Left hindlimb (tissue), 1 donor: ENCODE measurements around the gene SMYD3.

Experiments
- DNase-seq: peaks from one replicate; pipeline ENCODE4 v3.0.0-alpha.2; 2018

SMYD3 gene

DNA sequence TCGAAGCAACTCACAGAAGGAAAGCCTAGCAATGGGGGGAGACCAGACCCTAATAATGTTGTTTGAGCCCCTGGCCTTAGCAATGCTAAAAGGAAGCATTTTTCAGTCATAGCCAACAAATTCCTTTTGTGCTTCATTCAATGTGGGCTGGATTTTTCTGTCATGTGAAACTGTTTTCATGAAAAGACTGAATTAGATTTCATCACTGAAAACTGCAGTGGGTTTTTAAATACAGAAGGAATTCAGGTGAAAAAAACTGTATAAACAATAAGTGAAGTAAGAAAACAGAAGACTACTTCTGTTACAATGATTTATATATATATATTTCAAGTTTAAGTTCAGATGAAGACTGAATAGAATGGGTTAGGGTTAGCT, 204.8 kb downstream of the SMYD3 start:
- DNase-seq: no peak

DNA sequence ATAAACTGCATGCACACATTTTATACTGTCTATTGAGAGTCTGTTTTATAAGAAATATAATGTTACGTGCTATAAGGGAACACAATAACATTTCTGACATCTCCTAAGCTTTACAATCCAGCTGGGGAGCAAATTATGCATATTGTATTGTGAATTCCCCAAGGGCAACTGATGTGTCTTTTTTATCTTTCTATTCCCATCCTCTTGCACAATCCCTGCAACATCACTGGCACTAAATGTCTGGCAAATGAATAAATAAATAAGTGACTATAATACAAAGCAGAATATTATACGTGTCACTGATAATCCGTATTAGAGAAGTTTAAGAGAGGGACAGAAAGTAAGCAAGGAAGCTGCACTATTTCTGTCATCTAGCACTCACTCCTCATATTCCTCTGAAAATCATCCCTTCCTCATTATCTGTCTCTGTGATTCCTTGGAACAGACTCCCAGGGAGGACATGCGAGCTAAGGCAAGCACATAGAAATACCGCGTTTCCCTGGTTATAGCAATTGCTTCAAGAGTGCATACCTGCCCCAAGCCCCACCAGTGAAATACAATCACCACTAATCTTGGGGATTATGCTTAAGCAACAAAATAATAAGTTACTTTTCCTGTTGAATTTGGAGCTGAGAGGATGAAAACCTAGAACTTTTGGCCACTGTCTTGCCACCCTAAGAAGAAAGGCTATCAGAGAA, 205.4 kb downstream of the SMYD3 start:
- DNase-seq: no peak

- no peak for DNase-seq
Observed at GRCh38 chr1:246300626-246301549, 206.2 kb downstream of the SMYD3 start.

DNA sequence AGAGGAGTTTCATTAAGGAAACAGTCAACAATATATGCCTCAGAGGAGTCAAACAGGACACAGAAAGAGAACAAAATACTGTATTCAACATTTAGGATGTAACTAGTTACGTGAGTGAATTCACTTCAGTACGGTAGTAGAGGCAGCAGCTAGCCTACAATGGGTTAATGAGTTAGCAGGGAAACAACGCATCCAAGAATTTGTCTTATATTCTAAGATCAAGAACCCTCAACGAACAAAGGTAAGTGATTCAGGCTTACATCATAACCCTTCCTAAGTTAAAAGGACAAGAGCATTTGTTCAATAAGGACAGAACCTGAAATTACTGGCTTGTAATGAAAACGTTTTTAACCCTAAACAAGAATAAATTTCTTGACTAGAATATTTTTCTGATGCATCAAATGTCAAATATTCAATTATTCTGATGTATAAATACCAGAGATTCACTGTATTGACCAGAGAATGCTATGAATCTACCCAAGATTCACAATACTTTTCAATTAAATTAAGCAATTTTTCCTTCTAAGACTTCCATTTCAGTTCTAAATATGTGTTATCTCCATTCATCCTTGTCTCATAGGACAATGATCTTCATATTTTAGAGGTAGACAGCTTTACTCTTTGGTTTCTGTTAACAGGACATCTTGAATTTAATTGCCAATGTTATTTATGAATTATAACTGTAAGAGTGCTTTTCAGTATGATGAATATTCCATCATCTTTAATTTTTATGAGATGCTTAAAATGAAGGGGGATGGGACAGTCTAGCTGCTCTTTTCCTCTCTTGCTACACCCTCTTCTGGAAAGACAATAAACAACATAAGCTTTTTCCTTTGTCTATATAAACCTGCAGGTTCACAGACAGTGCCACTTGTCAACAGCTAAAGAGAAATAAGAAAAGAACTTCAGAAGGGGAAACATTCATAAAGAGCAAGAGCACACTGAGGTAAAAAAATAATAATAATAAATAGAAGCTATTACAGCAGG, 209.5 kb downstream of the SMYD3 start:
- no peak for DNase-seq

- DNase-seq: no peak
Observed at GRCh38 chr1:246295968-246296367, 211.1 kb downstream of the SMYD3 start.

DNA sequence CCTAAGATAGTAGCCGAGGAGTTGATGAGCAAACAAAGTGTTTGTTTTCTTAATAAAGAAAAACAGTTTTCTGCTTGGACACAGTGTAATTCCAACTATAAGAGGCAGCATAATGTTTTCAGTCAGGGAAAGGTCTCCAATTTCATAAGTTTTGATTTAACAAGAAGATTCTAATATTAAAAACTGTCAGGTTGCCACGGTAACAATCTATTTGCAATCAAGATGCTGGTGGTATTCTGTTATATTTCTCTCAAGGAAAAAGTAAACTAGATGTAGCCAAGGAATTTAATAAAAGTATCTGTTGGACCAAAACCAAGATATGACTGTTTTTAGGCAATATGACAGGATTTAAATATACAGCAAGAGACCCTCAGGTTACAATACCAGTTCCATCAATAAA, 211.7 kb downstream of the SMYD3 start:
- DNase-seq: no peak

DNA sequence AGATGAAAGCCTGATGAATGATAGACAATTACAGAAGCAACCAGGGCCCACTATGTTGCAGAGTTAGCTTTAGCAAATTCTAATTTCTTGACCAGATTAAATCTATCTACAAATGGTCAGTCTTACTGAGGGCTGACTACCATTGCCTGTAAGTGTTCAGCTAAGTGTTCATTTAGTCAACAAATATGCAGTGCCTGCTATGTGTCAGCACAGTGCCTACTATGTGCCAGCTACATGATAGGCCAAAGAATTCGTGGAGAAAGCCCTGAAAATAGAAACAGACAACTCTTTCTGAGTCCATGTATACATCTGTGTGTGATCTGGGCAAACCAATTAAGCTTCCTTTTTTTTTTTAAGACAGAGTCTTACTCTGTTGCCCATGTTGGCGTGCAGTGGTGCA, 212.8 kb downstream of the SMYD3 start:
- DNase-seq: no peak

GRCh38 chr1:246293366-246294121, 213.5 kb downstream of the SMYD3 start:
- no peak for DNase-seq

DNA sequence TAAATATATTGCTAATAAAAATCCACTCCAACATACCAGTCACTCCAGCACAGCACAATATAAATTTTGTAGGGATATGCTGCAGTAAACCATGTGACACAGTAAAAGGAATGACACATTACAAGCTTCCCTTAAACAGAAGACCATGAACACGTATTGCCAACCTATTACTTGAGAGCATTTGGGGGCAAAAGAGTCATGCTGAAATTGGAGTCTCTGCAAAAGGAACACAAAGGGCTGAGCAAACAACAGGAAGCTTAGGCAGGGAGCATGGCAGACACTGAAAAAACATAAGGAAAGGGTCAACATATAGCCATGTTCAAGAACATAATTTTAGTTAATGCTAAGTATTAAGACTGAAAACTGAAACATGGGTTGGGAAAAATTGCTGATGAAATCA, 214.5 kb downstream of the SMYD3 start:
- no peak for DNase-seq

DNA sequence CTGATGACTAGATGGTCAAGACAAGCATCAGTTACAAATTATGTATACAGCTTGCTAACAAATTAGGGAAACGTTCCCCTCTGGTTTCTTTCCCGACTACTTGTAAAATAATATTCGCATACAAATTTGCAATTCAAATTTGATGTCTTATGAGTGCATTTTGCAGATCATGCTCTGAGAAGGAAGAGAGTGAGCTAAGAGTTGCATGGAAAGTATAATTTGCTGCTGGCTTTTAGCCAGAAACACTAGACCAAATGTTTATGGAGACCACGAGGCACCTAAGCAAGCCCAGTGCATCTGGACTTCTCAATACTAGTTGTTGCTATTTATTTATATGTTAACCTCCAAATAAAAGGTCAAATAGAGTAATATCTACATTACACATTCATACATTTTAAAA, 216.0 kb downstream of the SMYD3 start:
- no peak for DNase-seq

DNA sequence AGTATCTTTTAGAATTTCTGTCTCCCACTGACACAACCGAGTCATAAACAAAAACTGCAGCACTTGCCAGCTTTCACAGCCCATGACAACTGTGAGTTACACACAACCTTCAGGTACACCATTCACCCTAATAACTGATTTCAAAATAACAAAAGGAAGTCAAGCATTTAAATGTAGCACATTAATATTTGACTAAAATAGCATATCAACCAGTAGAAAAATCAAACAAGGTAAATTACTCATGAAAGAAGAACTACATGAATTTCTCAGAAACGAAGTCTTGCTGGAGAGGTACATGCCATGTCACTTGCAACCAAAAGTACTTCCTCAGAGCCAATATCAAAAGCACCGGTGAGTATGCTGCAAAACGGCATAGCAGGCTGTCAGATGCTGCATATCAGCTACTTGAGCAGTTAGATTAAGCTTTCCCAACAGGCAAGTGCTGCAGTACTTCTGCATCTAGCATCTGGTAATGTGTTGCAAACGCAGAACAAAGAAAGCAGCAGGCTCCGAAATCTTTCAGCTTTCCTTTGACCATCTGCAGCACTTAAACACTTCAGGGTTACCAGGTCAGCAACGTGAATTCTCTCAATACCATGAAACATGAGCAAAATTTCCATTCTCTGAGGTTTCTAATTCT, 223.2 kb downstream of the SMYD3 start:
- DNase-seq: no peak

- no peak for DNase-seq
Observed at GRCh38 chr1:246281639-246282038, 225.4 kb downstream of the SMYD3 start.

DNA sequence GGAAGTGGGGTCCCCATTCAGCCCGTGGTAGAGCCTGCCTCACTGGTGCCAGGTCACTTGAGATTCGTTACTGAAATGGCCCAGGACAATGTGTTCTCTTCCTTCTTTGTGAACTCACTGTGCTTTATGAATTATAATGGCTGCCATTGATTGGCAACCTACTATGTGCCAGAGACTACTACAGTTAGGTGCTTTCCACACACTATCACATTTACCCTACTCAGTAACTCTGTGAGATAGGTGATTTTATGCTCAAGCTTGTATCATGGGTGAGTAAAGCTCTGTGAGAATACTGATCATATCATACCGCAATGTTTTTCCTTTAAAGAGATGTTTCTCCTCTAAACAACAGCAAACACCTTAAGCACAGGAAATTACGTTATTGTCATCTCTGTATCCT, 225.9 kb downstream of the SMYD3 start:
- DNase-seq: no peak

DNA sequence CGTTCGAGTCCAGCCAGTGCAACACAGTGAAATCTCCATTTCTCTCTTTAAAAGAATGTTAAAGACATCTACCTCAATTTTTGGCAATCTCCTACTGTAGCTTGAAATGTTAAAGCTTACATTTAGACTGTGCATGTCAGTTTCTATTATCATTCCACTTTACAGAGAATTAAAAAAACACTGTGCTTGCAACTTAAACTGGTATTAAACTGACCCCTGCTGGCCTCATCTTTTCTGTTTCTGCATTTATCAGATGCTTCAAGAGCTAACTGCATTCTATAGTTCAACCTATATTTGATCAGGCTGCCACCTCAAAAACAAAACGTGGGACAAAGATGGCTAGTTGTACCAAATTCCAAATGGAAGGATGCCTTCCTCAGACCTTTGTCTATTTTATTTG, 226.5 kb downstream of the SMYD3 start:
- DNase-seq: no peak

GRCh38 chr1:246279402-246279801, 227.7 kb downstream of the SMYD3 start:
- DNase-seq: no peak

- DNase-seq: no peak
Observed at GRCh38 chr1:246278371-246278770, 228.7 kb downstream of the SMYD3 start.

- DNase-seq: no peak
Observed at GRCh38 chr1:246275036-246275435, 232.0 kb downstream of the SMYD3 start.

DNA sequence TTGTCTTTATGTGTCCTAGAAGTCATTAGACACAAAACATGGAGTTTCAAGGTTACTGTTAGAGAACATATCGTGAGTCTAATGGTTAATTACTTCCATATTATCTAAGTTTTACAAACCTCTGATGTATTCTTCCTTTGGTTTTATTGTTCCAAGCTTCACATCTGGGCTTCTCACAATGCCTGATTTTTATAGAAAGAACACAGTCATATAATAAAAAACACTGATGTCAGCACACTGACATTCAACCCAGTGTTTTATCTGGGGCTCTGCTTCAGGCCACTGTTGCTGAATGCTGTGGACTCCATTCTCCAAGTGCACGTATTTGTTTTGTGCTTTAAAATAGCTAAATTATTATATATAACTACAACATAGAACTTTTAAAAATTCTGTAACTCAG, 232.9 kb downstream of the SMYD3 start:
- no peak for DNase-seq

DNA sequence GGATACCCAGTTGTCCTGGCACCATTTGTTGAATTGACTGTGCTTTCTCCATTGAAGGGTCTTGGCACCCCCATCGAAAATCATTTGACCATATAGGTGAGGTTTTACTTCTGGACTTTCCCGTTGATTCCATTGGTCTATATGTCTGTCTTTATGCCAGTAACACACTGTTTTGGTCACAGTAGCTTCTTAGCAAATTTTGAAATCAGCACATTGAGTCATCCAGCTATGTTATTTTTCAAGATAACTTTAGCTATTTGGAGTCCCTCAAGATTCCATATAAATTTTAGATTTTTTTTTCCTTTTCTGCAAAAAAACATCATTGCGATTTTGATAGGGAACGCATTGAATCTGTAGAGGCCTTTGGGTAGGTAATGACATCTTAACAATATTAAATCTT, 235.6 kb downstream of the SMYD3 start:
- DNase-seq: no peak

- DNase-seq: no peak
Observed at GRCh38 chr1:246270236-246270635, 236.8 kb downstream of the SMYD3 start.

- DNase-seq: no peak
Observed at GRCh38 chr1:246269466-246269865, 237.6 kb downstream of the SMYD3 start.

DNA sequence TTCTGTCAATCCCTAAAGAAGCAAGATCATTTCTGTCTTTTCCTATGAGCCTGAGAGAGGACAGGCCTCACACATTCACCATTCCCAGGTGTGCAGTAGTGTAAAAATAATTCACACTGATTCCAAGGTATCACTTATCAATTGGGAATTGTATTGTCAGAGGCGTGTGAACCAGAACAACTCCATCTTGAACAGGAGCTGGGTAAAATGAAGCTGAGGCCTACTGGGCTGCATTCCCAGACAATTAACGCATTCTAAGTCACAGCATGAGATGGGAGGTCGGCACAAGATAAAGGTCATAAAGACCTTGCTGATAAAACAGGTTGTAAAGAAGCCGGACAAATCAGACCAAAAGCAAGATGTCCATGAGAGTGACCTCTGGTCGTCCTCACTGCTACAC, 239.2 kb downstream of the SMYD3 start:
- no peak for DNase-seq
